ENCODE results near the gene TALDO1. TPM values are rescaled to one million over a fixed set of nuclear protein-coding genes. Genes with fewer than 3 reads are reported as not detected.

TALDO1 gene
- total and polyA plus RNA-seq, 12 donors, result 64.3 to 167 (median 145) TPM

DNA sequence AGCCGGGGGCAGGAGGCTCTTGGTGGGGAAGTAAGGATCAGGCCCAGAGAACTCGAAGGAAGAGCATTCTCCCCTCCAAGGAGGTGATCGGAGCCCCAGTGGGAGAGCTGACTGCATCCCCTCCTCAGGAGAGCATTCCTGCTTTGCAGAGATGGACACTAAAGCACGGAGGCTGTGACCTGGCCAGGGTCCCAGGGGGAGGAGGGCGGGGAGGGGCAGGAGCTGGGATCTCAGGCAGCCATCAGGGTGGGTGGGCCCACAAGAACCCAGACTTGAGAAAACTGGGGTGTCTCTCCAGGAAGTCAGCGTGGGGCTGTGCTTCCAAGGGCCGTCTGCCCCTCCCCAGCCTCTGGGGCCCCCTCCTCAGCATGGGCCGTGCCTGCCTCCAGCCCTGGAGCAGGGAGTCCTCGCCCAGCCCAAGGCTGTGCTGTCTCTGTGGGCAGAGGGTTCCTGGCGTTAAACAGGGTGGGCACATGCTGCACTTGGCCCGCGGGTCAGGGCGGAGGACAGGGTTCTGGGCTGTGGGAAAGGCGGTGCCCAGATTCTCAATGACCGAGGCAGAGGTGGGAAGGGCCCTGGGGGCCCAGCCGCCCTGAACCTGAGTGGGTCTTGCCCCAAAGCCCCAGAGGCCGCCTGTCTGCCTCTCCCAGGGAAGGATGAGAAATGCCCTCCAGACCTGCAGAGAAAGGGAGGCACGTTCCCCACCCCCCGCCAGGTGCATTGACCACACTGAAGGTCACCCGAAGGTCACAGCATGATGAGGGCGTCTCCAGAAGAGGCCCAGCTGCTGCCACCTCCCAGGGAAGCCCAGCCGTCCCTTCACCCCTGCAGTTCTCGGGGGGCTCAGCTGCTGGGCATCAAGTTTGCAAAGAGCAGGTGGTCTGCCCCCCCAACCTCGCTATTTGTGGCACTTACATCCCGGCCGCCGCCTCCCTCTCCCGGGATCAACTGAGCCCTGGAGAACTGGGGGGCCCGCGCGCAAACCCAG is 42.0 kb downstream of the TALDO1 start:
- H3K27me3 ChIP-seq, result peaks cover 12% of the 10 kb centered on the region
- H3K4me3 ChIP-seq, result no peak overlapping the region
- DNase-seq, result no peak
- 28 to 67% (median 40%) methylated on average over 1 to 31 of the region's 31 CpGs for WGBS, 4 donors
- no peaks in the 10 kb centered on the region for H3K9me3 ChIP-seq (replicated peaks in 1 of 3)
- H3K4me1 ChIP-seq (replicated peaks in 1 of 2), result no peaks in the 10 kb centered on the region
- TF ChIP-seq CTCF (IDR thresholded peaks at IDR 0.05) (no peak), POLR2A (IDR thresholded peaks at IDR 0.05) (no peak)
- no peak overlapping the region for H3K27ac ChIP-seq
- H3K36me3 ChIP-seq (replicated peaks in 1 of 2), result peaks cover 0 to 6% of the 10 kb centered on the region in 2 donors
- intact Hi-C loops (cut with DNase I), result no loop called here

GRCh38 chr11:789943-790342 is 42.7 kb downstream of the TALDO1 start, which contains the start of gene CEND1:
CEND1 (minus strand) TSS chr11:790090; CDS start chr11:788576, 1,514 bp downstream.
- Histone ChIP-seq H3K27me3 (peaks cover 12% of the 10 kb centered on the region), H3K36me3 (replicated peaks in 1 of 2) (peaks cover 0 to 6% of the 10 kb centered on the region in 2 donors), H3K4me3 (no peak within 1 kb of the TSS), H3K4me1 (replicated peaks in 1 of 2) (peaks cover 0 to under 1% of the 10 kb centered on the region in 2 donors), H3K27ac (no peak within 1 kb of the TSS), H3K9me3 (replicated peaks in 1 of 3) (no peaks in the 10 kb centered on the region)
- no peak for TF ChIP-seq POLR2A (IDR thresholded peaks at IDR 0.05)
- no peak for TF ChIP-seq CTCF (IDR thresholded peaks at IDR 0.05)
- WGBS, 4 donors, result 0 to 11% (median 5%) methylated on average over 1 to 44 of the region's 44 CpGs; no CpG with 5 or more reads in 1 of the 4 donors
- DNase-seq, result no peak
- intact Hi-C loops (cut with DNase I), result no loop called here

DNA sequence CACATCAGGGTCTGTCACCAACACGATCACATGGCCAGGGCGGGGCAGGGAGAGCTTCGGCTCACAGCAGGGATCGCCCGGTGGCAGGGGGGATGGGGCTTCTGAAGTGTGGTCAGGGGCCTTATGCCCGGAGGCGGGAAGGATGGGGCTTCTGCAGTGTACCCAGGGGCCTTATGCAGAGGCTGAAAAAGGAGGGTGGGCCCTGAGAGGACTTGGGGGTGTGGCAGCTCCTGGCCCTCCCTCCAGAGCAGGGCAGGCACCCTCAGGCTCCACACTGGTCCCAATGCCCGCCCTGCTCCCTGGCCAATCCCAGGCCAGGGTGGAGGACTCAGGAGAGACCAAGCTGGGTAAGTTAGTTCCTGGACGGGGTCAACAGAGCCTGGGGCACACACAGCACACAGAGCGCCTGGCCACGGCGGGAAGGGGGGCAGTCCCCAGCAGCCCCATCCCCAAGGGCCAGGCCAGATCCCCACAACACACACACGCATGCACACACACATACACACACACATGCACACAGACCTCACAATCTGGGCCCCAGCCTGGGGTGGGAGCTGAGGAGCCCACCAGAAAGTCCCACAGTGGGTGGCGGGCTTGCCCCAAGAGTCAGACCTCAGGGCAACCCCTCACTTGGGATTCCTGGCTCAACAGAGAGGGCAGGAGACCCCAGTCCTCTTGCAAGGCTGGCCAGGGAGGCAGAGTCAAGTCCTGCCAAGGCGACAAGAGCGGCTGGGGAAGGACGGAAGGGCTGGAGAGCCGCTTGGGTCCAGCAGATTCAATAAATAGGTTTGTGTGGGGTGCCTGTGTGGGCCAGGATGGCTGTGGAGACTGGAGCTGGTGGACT is 43.7 kb downstream of the TALDO1 start:
- H3K9me3 ChIP-seq (replicated peaks in 1 of 3), result no peaks in the 10 kb centered on the region
- intact Hi-C loops (cut with DNase I), result no loop called here
- no peak overlapping the region for H3K4me3 ChIP-seq
- 74 to 88% (median 76%) methylated on average over 12 to 18 of the region's 18 CpGs for WGBS, 4 donors
- peaks cover 8 to 11% of the 10 kb centered on the region in 2 donors for H3K4me1 ChIP-seq (replicated peaks in 1 of 2)
- peaks cover 12% of the 10 kb centered on the region for H3K27me3 ChIP-seq
- H3K36me3 ChIP-seq (replicated peaks in 1 of 2), result peaks cover 0 to 6% of the 10 kb centered on the region in 2 donors
- DNase-seq, result no peak
- TF ChIP-seq POLR2A (IDR thresholded peaks at IDR 0.05) (no peak), CTCF (IDR thresholded peaks at IDR 0.05) (no peak)
- no peak overlapping the region for H3K27ac ChIP-seq
